H9 (cell line): ENCODE results near the gene DEFB126. TPM values are rescaled to one million over a fixed set of nuclear protein-coding genes. Genes with fewer than 3 reads are reported as not detected.

Source experiments
- DNase-seq: peaks from one replicate; pipeline ENCODE4 v3.0.0-alpha.2; 2017
- H2AFZ ChIP-seq: one replicate; pipeline ENCODE4 v1.6.1; 2013; ENCODE audit warnings: mild to moderate bottlenecking, low read length, control low read depth, moderate library complexity
- H2AK5ac ChIP-seq: 2 replicates; pipeline ENCODE4 v1.6.1; 2013; ENCODE audit warnings: low read length, control low read depth, mixed read lengths; ENCODE audit not compliant: insufficient read length
- H2BK120ac ChIP-seq: one replicate; pipeline ENCODE4 v1.6.1; 2013; ENCODE audit warnings: low read depth, mild to moderate bottlenecking, low read length, control low read depth, inconsistent platforms; ENCODE audit not compliant: poor library complexity, severe bottlenecking
- H2BK12ac ChIP-seq: 2 replicates; pipeline ENCODE4 v1.6.1; 2013; ENCODE audit warnings: low read length, control low read depth, mixed read lengths, low read depth; ENCODE audit not compliant: insufficient read length
- H2BK15ac ChIP-seq: 2 replicates; pipeline ENCODE4 v1.6.1; 2013; ENCODE audit warnings: low read depth, low read length, control low read depth
- H2BK20ac ChIP-seq: one replicate; pipeline ENCODE4 v1.6.1; 2013; ENCODE audit warnings: low read depth, mild to moderate bottlenecking, low read length, control low read depth, inconsistent platforms; ENCODE audit not compliant: poor library complexity, severe bottlenecking
- H2BK5ac ChIP-seq: 2 replicates; pipeline ENCODE4 v1.6.1; 2013; ENCODE audit warnings: low read length, control low read depth, mixed read lengths; ENCODE audit not compliant: insufficient read length
- H3K14ac ChIP-seq: 2 replicates; pipeline ENCODE4 v1.6.1; 2013; ENCODE audit warnings: low read length, control low read depth; ENCODE audit not compliant: insufficient read depth
- H3K18ac ChIP-seq: 2 replicates; pipeline ENCODE4 v1.6.1; 2013; ENCODE audit warnings: low read depth, mild to moderate bottlenecking, mixed read lengths, low read length, control low read depth; ENCODE audit not compliant: insufficient read length
- H3K23ac ChIP-seq: 2 replicates; pipeline ENCODE4 v1.6.1; 2013; ENCODE audit warnings: low read length, control low read depth, mixed read lengths, low read depth; ENCODE audit not compliant: insufficient read length
- H3K23me2 ChIP-seq: 2 replicates; pipeline ENCODE4 v1.6.1; 2013; ENCODE audit warnings: low read depth, mild to moderate bottlenecking, mixed read lengths, low read length, control low read depth; ENCODE audit not compliant: insufficient read length, poor library complexity, severe bottlenecking
- H3K27ac ChIP-seq: 2 replicates; pipeline ENCODE4 v1.5.1; 2013; ENCODE audit warnings: low read length, control low read depth, mixed read lengths, low read depth; ENCODE audit not compliant: insufficient read length
- H3K27me3 ChIP-seq: 2 replicates; pipeline ENCODE4 v1.6.1; 2013; ENCODE audit warnings: low read length, control low read depth, inconsistent platforms; ENCODE audit not compliant: insufficient read depth
- H3K4ac ChIP-seq: 2 replicates; pipeline ENCODE4 v1.6.1; 2013; ENCODE audit warnings: low read depth, mild to moderate bottlenecking, control low read depth, inconsistent platforms, low read length, moderate library complexity
- H3K4me1 ChIP-seq: 2 replicates; pipeline ENCODE4 v1.6.1; 2013; ENCODE audit warnings: low read length, control low read depth, inconsistent platforms; ENCODE audit not compliant: insufficient read depth
- H3K4me2 ChIP-seq: 2 replicates; pipeline ENCODE4 v1.6.1; 2013; ENCODE audit warnings: low read length, control low read depth, mixed read lengths; ENCODE audit not compliant: insufficient read length, insufficient read depth
- H3K56ac ChIP-seq: 2 replicates; pipeline ENCODE4 v1.6.1; 2013; ENCODE audit warnings: low read depth, mild to moderate bottlenecking, mixed read lengths, low read length, control low read depth; ENCODE audit not compliant: insufficient read length
- H3K79me1 ChIP-seq: 2 replicates; pipeline ENCODE4 v1.6.1; 2013; ENCODE audit warnings: low read depth, mild to moderate bottlenecking, moderate library complexity, low read length, control low read depth, inconsistent platforms; ENCODE audit not compliant: insufficient read depth, poor library complexity, severe bottlenecking
- H3K79me2 ChIP-seq: 2 replicates; pipeline ENCODE4 v1.6.1; 2013; ENCODE audit warnings: low read length, control low read depth, inconsistent platforms; ENCODE audit not compliant: insufficient read depth
- H3K9ac ChIP-seq: 2 replicates; pipeline ENCODE4 v1.6.1; 2013; ENCODE audit warnings: low read length, control low read depth, mixed read lengths; ENCODE audit not compliant: insufficient read length; ENCODE audit errors: extremely low read depth
- H3K9me3 ChIP-seq: one replicate; pipeline ENCODE4 v1.6.1; 2013; ENCODE audit warnings: low read depth, low read length, inconsistent platforms; ENCODE audit not compliant: control insufficient read depth
- H3T11ph ChIP-seq: one replicate; pipeline ENCODE4 v1.6.1; 2013; ENCODE audit warnings: mild to moderate bottlenecking, low read length, control low read depth, inconsistent platforms
- H4K20me1 ChIP-seq: one replicate; pipeline ENCODE4 v1.6.1; 2013; ENCODE audit not compliant: control insufficient read depth, insufficient read length, insufficient read depth
- H4K5ac ChIP-seq: 2 replicates; pipeline ENCODE4 v1.6.1; 2013; ENCODE audit warnings: low read depth, mild to moderate bottlenecking, mixed read lengths, low read length, control low read depth; ENCODE audit not compliant: insufficient read length
- H4K8ac ChIP-seq: replicated peaks from 2 replicates; pipeline ENCODE4 v1.6.1; 2013; ENCODE audit warnings: low read length, control low read depth, mixed read lengths, low read depth; ENCODE audit not compliant: insufficient read length
- H4K91ac ChIP-seq: 2 replicates; pipeline ENCODE4 v1.6.1; 2013; ENCODE audit warnings: low read depth, mild to moderate bottlenecking, moderate library complexity, mixed read lengths, low read length, control low read depth; ENCODE audit not compliant: insufficient read length
- H3K27ac Mint-ChIP-seq, 3 experiments: 2 replicates in 2 of 3; 3 replicates in 1 of 3; pipeline ENCODE4 v1.8.0; 2020 to 2021; ENCODE audit warnings: mixed read lengths in 3 of 3, mild to moderate bottlenecking in 1 of 3, moderate library complexity in 1 of 3
- H3K27me3 Mint-ChIP-seq: 2 replicates; pipeline ENCODE4 v1.8.0; 2021; ENCODE audit warnings: low read depth, mild to moderate bottlenecking, moderate library complexity, mixed read lengths
- H3K36me3 Mint-ChIP-seq, 3 experiments: 2 replicates in 2 of 3; 3 replicates in 1 of 3; pipeline ENCODE4 v1.8.0; 2020 to 2021; ENCODE audit warnings: low read depth in 3 of 3, mixed read lengths in 3 of 3; ENCODE audit not compliant: insufficient read depth in 1 of 3
- H3K4me1 Mint-ChIP-seq, 2 experiments: 2 replicates each; pipeline ENCODE4 v1.8.0; 2020; ENCODE audit warnings: mixed read lengths in 2 of 2
- H3K4me3 Mint-ChIP-seq, 2 experiments: 2 replicates in 1 of 2; 3 replicates in 1 of 2; pipeline ENCODE4 v1.8.0; 2020 to 2021; ENCODE audit warnings: mild to moderate bottlenecking in 2 of 2, mixed read lengths in 2 of 2, moderate library complexity in 1 of 2
- H3K9me3 Mint-ChIP-seq, 2 experiments: 2 replicates in 1 of 2; 3 replicates in 1 of 2; pipeline ENCODE4 v1.8.0; 2020; ENCODE audit warnings: mild to moderate bottlenecking in 2 of 2, mixed read lengths in 2 of 2, moderate library complexity in 1 of 2
- WGBS: extraction: QIAGEN DNeasy Blood & Tissue Kit; methylation state at CpG from one replicate; pipeline ENCODE4 v1.1.7; 2013; ENCODE audit warnings: missing lambda C conversion rate, low lambda C conversion rate, mixed read lengths; ENCODE audit not compliant: insufficient read length; ENCODE audit errors: extremely low coverage; 5-methylcytosine and 5-hydroxymethylcytosine counted together
- total RNA-seq: library from RNA; stranded (reverse); gene quantifications from 2 replicates; pipeline ENCODE4 v1.2.1, GENCODE V29; 2021
- TF ChIP-seq, protein P1 (sequence below): fragments of 200-600 bp; sonication (generic); conservative IDR thresholded peaks from 3 replicates; pipeline ENCODE4 v1.8.0; 2021; ENCODE audit warnings: antibody characterized with exemption, mild to moderate bottlenecking

DEFB126 gene
- total RNA-seq, 1 experiment from 2014 or later: not detected

DNA sequence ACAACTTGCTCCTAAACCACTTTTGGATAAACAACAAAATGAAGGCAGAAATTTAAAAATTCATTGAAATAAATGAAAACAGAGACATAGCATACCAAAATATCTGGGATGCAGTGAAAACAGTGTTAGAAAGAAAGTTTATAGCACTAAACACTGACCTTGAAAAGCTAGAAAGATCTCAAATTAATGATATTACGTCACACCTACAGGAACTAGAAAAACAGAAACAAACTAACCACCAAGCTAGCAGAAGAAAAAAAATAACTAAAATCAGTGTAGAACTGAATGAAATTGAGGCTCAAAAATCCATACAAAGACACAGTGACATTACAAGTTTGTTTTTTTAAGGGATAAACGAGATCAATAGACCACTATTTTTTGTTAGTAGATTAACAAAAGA lies 41.9 kb downstream of the DEFB126 start:
- no peak overlapping the region for H4K91ac ChIP-seq
- H4K8ac ChIP-seq: no peak overlapping the region
- H4K5ac ChIP-seq: no peak overlapping the region
- no peak overlapping the region for H2AFZ ChIP-seq
- no peaks in the 10 kb centered on the region for H4K20me1 ChIP-seq
- no peak overlapping the region for H3K14ac ChIP-seq
- H3K9ac ChIP-seq: no peak overlapping the region
- no peak overlapping the region for H2BK20ac ChIP-seq
- no peaks in the 10 kb centered on the region for H3K23me2 ChIP-seq
- no peaks in the 10 kb centered on the region for H3K27me3 ChIP-seq
- Mint-ChIP-seq H3K27me3 (peaks cover 37% of the 10 kb centered on the region), H3K36me3 (no peaks in the 10 kb centered on the region; a peak in 1 of 7 replicates), H3K4me3 (no peak overlapping the region), H3K9me3 (peaks cover 13 to 92% of the 10 kb centered on the region in 2 experiments), H3K27ac (no peak overlapping the region), H3K4me1 (peaks cover 0 to 5% of the 10 kb centered on the region in 2 experiments; a peak in 1 of 4 replicates)
- H3K4ac ChIP-seq: no peak overlapping the region
- H2AK5ac ChIP-seq: no peak overlapping the region
- peaks cover 12% of the 10 kb centered on the region for H3K9me3 ChIP-seq
- H3T11ph ChIP-seq: no peak overlapping the region
- no peak overlapping the region for H2BK5ac ChIP-seq
- TF ChIP-seq, protein P1, sequence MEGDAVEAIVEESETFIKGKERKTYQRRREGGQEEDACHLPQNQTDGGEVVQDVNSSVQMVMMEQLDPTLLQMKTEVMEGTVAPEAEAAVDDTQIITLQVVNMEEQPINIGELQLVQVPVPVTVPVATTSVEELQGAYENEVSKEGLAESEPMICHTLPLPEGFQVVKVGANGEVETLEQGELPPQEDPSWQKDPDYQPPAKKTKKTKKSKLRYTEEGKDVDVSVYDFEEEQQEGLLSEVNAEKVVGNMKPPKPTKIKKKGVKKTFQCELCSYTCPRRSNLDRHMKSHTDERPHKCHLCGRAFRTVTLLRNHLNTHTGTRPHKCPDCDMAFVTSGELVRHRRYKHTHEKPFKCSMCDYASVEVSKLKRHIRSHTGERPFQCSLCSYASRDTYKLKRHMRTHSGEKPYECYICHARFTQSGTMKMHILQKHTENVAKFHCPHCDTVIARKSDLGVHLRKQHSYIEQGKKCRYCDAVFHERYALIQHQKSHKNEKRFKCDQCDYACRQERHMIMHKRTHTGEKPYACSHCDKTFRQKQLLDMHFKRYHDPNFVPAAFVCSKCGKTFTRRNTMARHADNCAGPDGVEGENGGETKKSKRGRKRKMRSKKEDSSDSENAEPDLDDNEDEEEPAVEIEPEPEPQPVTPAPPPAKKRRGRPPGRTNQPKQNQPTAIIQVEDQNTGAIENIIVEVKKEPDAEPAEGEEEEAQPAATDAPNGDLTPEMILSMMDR: no peak
- no peak overlapping the region for H3K23ac ChIP-seq
- no peak overlapping the region for H3K18ac ChIP-seq
- no peak overlapping the region for H2BK15ac ChIP-seq
- no peak overlapping the region for H2BK120ac ChIP-seq
- no peaks in the 10 kb centered on the region for H3K4me1 ChIP-seq
- H3K27ac ChIP-seq: no peak overlapping the region
- no peaks in the 10 kb centered on the region for H3K79me1 ChIP-seq
- no peak overlapping the region for H3K56ac ChIP-seq
- H3K79me2 ChIP-seq: no peaks in the 10 kb centered on the region
- H3K4me2 ChIP-seq: no peak overlapping the region
- WGBS: no CpG with 5 or more reads among the region's 2 CpGs
- H2BK12ac ChIP-seq: no peak overlapping the region
- no peak for DNase-seq
